ENCODE results near the gene WDFY1.

- no peak for TF ChIP-seq EZH2phosphoT487 (IDR thresholded peaks at IDR 0.05; ENCODE audit: unreplicated experiment)
- TF ChIP-seq CTCF (conservative IDR thresholded peaks at IDR 0.05; ENCODE audit: low read depth in 2 of 2): no peak
- TF ChIP-seq POLR2AphosphoS5 (IDR thresholded peaks at IDR 0.05; ENCODE audit: low read depth): no peak
- no peak for TF ChIP-seq JUNB (IDR thresholded peaks at IDR 0.05; ENCODE audit: unreplicated experiment)
These were observed 15.5 kb downstream of the WDFY1 start for GRCh38 chr2:223929571-223930102.

Data from GM23338 (cell line).